HCT116 (cell line): ENCODE results near the gene PTGR2. TPM values are rescaled to one million over a fixed set of nuclear protein-coding genes. Genes with fewer than 3 reads are reported as not detected.

Source experiments
- ATAC-seq: fragments of 200-7000 bp; cut with Tn5 transposase; 2 replicates; pipeline ENCODE4 v1.9.1; 2020; ENCODE audit warnings: mild to moderate bottlenecking, moderate library complexity
- BruUV-seq: library from RNA; stranded (reverse); fragments of 400-500 nt; replicated peaks from 2 replicates; lab custom pipeline; 2021; lab: Mats Ljungman, UMichigan
- CTCF ChIA-PET: fragments of 300-600 bp; sonication (Branson Sonifier 250); formaldehyde crosslinking; loops from one replicate; lab custom pipeline; 2021; ENCODE audit warnings: antibody characterized with exemption; lab: Charles Lee
- POLR2A ChIA-PET: fragments of 300-600, 350-600 bp; sonication (Branson Sonifier 250); formaldehyde crosslinking; loops from one replicate; lab custom pipeline; 2021; ENCODE audit warnings: antibody characterized with exemption; lab: Charles Lee
- RAD21 ChIA-PET, 2 experiments: fragments of 300-600 bp; sonication (Branson Sonifier 250); formaldehyde crosslinking; loops; one replicate each; lab custom pipeline; 2023; ENCODE audit warnings: low total read pairs in 2 of 2; ENCODE audit not compliant: uncharacterized antibody in 2 of 2, unreplicated experiment in 2 of 2, low non-redundant PET in 1 of 2; lab: Charles Lee
- DNase-seq: peaks from one replicate; pipeline ENCODE4 v3.0.0-alpha.2; 2010; ENCODE audit warnings: low read depth, low spot score
- H2AFZ ChIP-seq: fragments of 200-600 bp; shearing (Covaris generic), sonication (generic); 2 replicates; pipeline ENCODE4 v1.6.1; 2017; ENCODE audit warnings: low read depth, mixed run types, mixed read lengths, antibody characterized with exemption, low read length; ENCODE audit not compliant: poor library complexity, severe bottlenecking
- H3K27ac ChIP-seq: 2 replicates; pipeline ENCODE4 v1.5.1; 2012; ENCODE audit warnings: low read depth, low read length
- H3K27me3 ChIP-seq: fragments of 200-600 bp; sonication (generic); 2 replicates; pipeline ENCODE4 v1.6.1; 2016; ENCODE audit warnings: mixed run types, low read length, mixed read lengths; ENCODE audit not compliant: insufficient read depth
- H3K36me3 ChIP-seq, 2 experiments: fragments of 200-500 bp in 1 of 2; fragments of 200-600 bp in 1 of 2; sonication (Bioruptor generic) in 1 of 2; sonication (generic) in 1 of 2; 2 replicates each; pipeline versions ENCODE4 v1.5.1 to v1.6.1; 2014 to 2016; ENCODE audit warnings: low read length in 2 of 2, inconsistent platforms in 1 of 2, mixed read lengths in 1 of 2, mixed run types in 1 of 2; ENCODE audit not compliant: insufficient read depth in 2 of 2, control insufficient read depth in 1 of 2
- H3K4me1 ChIP-seq, 2 experiments: fragments of 200-600 bp in 1 of 2; sonication (generic) in 1 of 2; 2 replicates each; pipeline versions ENCODE4 v1.5.1 to v1.6.1; 2012 to 2017; ENCODE audit warnings: low read length in 2 of 2, inconsistent platforms in 1 of 2, mild to moderate bottlenecking in 1 of 2, mixed read lengths in 1 of 2, mixed run types in 1 of 2, moderate library complexity in 1 of 2; ENCODE audit not compliant: insufficient read depth in 2 of 2, control insufficient read depth in 1 of 2
- H3K4me2 ChIP-seq: fragments of 200-600 bp; sonication (generic); 2 replicates; pipeline ENCODE4 v1.6.1; 2017; ENCODE audit warnings: mixed run types, low read length, mixed read lengths
- H3K4me3 ChIP-seq, 2 experiments: fragments of 200-600 bp in 1 of 2; sonication (generic) in 1 of 2; replicated peaks in 1 of 2; 2 replicates each; pipeline ENCODE4 v1.5.1; 2011 to 2016; ENCODE audit warnings: low read length in 2 of 2, control low read depth in 1 of 2, low read depth in 1 of 2, mild to moderate bottlenecking in 1 of 2, mixed read lengths in 1 of 2, mixed run types in 1 of 2
- H3K79me2 ChIP-seq: fragments of 200-600 bp; sonication (generic); 2 replicates; pipeline ENCODE4 v1.6.1; 2017; ENCODE audit warnings: mild to moderate bottlenecking, mixed run types, low read length, moderate library complexity, mixed read lengths; ENCODE audit not compliant: insufficient read depth
- H3K9ac ChIP-seq: fragments of 200-600 bp; sonication (generic); 2 replicates; pipeline ENCODE4 v1.6.1; 2016; ENCODE audit warnings: low read length, mixed read lengths
- H3K9me2 ChIP-seq: fragments of 200-600 bp; sonication (generic), shearing (Covaris generic); 2 replicates; pipeline ENCODE4 v1.6.1; 2017; ENCODE audit warnings: mixed run types, mild to moderate bottlenecking, moderate library complexity; ENCODE audit not compliant: insufficient read depth
- H3K9me3 ChIP-seq, 2 experiments: fragments of 200-500 bp in 1 of 2; fragments of 200-600 bp in 1 of 2; sonication (Bioruptor generic) in 1 of 2; sonication (generic) in 1 of 2; 2 replicates each; pipeline ENCODE4 v1.6.1; 2014 to 2017; ENCODE audit warnings: low read length in 2 of 2, mixed read lengths in 2 of 2, inconsistent platforms in 1 of 2, low read depth in 1 of 2, mild to moderate bottlenecking in 1 of 2, mixed run types in 1 of 2, moderate library complexity in 1 of 2; ENCODE audit not compliant: control insufficient read depth in 1 of 2, insufficient read depth in 1 of 2
- H4K20me1 ChIP-seq: fragments of 200-600 bp; sonication (generic), shearing (Covaris generic); 2 replicates; pipeline ENCODE4 v1.6.1; 2017; ENCODE audit warnings: mixed run types, mild to moderate bottlenecking, moderate library complexity; ENCODE audit not compliant: insufficient read depth
- ATF3 ChIP-seq: IDR thresholded peaks from 2 replicates; pipeline ENCODE4 v1.6.1; 2012
- CBX3 ChIP-seq: IDR thresholded peaks from 2 replicates; pipeline ENCODE4 v1.6.1; 2012; ENCODE audit warnings: low read depth
- CEBPB ChIP-seq: IDR thresholded peaks from 2 replicates; pipeline ENCODE4 v1.6.1; 2012; ENCODE audit warnings: low read depth
- EGR1 ChIP-seq: IDR thresholded peaks from 2 replicates; pipeline ENCODE4 v1.6.1; 2012; ENCODE audit warnings: low read depth
- EZH2 ChIP-seq: fragments of 200-600 bp; sonication (generic); IDR thresholded peaks from 2 replicates; pipeline ENCODE4 v1.6.1; 2017; ENCODE audit warnings: antibody characterized with exemption, mixed run types
- EZH2phosphoT487 ChIP-seq: fragments of 200-600 bp; IDR thresholded peaks from 2 replicates; pipeline ENCODE4 v1.6.1; 2018; ENCODE audit warnings: antibody characterized with exemption, borderline replicate concordance
- FOSL1 ChIP-seq: IDR thresholded peaks from 2 replicates; pipeline ENCODE4 v1.6.1; 2012; ENCODE audit warnings: low read depth
- JUND ChIP-seq: IDR thresholded peaks from 2 replicates; pipeline ENCODE4 v1.6.1; 2012
- MAX ChIP-seq: IDR thresholded peaks from 2 replicates; pipeline ENCODE4 v1.6.1; 2012
- POLR2A ChIP-seq: IDR thresholded peaks from 2 replicates; pipeline ENCODE4 v1.7.0; 2011; ENCODE audit warnings: borderline replicate concordance; ENCODE audit not compliant: insufficient read depth, insufficient read length; ENCODE audit errors: extremely low read depth
- POLR2AphosphoS5 ChIP-seq: IDR thresholded peaks from 2 replicates; pipeline ENCODE4 v1.6.1; 2011; ENCODE audit warnings: mild to moderate bottlenecking, low read depth, low read length, moderate library complexity
- RAD21 ChIP-seq: IDR thresholded peaks from 2 replicates; pipeline ENCODE4 v1.6.1; 2012; ENCODE audit warnings: low read depth, mild to moderate bottlenecking
- REST ChIP-seq: IDR thresholded peaks from 2 replicates; pipeline ENCODE4 v1.6.1; 2012; ENCODE audit warnings: low read depth
- SIN3A ChIP-seq: IDR thresholded peaks from 2 replicates; pipeline ENCODE4 v1.6.1; 2012; ENCODE audit warnings: low read depth
- SP1 ChIP-seq: IDR thresholded peaks from 2 replicates; pipeline ENCODE4 v1.6.1; 2012; ENCODE audit warnings: low read depth
- SRF ChIP-seq: IDR thresholded peaks from 2 replicates; pipeline ENCODE4 v1.6.1; 2012; ENCODE audit warnings: low read depth
- TCF7L2 ChIP-seq: IDR thresholded peaks from 2 replicates; pipeline ENCODE4 v1.7.0; 2011; ENCODE audit warnings: borderline replicate concordance, inconsistent platforms; ENCODE audit not compliant: insufficient read depth, insufficient read length; ENCODE audit errors: extremely low read depth
- YY1 ChIP-seq: IDR thresholded peaks from 2 replicates; pipeline ENCODE4 v1.6.1; 2011; ENCODE audit warnings: low read length, low read depth, moderate library complexity, mild to moderate bottlenecking; ENCODE audit not compliant: insufficient replicate concordance; ENCODE audit errors: extremely low read depth
- ZFX ChIP-seq: fragments of 450-650 bp; IDR thresholded peaks from 2 replicates; pipeline ENCODE4 v1.6.1; 2017
- intact Hi-C: fragments of 100-400 bp; cut with micrococcal nuclease; formaldehyde crosslinking; loops from 2 replicates; pipeline ENCODE4 v1.10.0; 2022
- total RNA-seq: library from RNA; stranded (reverse); gene quantifications from one replicate; pipeline ENCODE4 v1.2.1, GENCODE V29; 2021; ENCODE audit not compliant: unreplicated experiment
- TF ChIP-seq, protein P1 (sequence below), 3 experiments: fragments of 200-600 bp in 1 of 3; sonication (generic) in 1 of 3; IDR thresholded peaks in 2 of 3; conservative IDR thresholded peaks in 1 of 3; 2 replicates each; pipeline ENCODE4 v1.5.1; 2012 to 2017; ENCODE audit warnings: low read depth in 2 of 3, low read length in 2 of 3, antibody characterized with exemption in 1 of 3, borderline replicate concordance in 1 of 3, control low read depth in 1 of 3, mild to moderate bottlenecking in 1 of 3, mixed read lengths in 1 of 3, mixed run types in 1 of 3, moderate library complexity in 1 of 3; ENCODE audit not compliant: insufficient read depth in 1 of 3

The PTGR2 gene
- total RNA-seq, 1 experiment from 2014 or later: 22.1 TPM

GRCh38 chr14:73817020-73817655, 34.5 kb upstream of the PTGR2 start:
- Histone ChIP-seq H2AFZ (no peak overlapping the region), H3K9me2 (no peaks in the 10 kb centered on the region), H3K27ac (no peak overlapping the region), H3K27me3 (no peaks in the 10 kb centered on the region), H3K79me2 (no peaks in the 10 kb centered on the region), H4K20me1 (no peaks in the 10 kb centered on the region), H3K4me1 (no peaks in the 10 kb centered on the region), H3K4me2 (no peak overlapping the region), H3K4me3 (no peak overlapping the region), H3K9me3 (no peaks in the 10 kb centered on the region), H3K36me3 (no peaks in the 10 kb centered on the region), H3K9ac (no peak overlapping the region)
- intact Hi-C loops: no loop called here
- DNase-seq (no peak), ATAC-seq (no peak)
- ChIA-PET POLR2A (interaction anchor here (1.1 kb wide), 1 partner anchor 20 kb away, joined by 3 read pairs; no protein-coding TSS in a partner anchor), RAD21 (no interaction called here), CTCF (no interaction called here)
- BruUV-seq: no TSS peak
- TF ChIP-seq CBX3: no peak
- no peak for TF ChIP-seq TCF7L2
- no peak for TF ChIP-seq SRF
- TF ChIP-seq ZFX: no peak
- no peak for TF ChIP-seq EZH2phosphoT487
- no peak for TF ChIP-seq JUND
- no peak for TF ChIP-seq EZH2
- no peak for TF ChIP-seq SIN3A
- no peak for TF ChIP-seq FOSL1
- no peak for TF ChIP-seq EGR1
- TF ChIP-seq SP1: no peak
- no peak for TF ChIP-seq REST
- TF ChIP-seq POLR2AphosphoS5: no peak
- no peak for TF ChIP-seq MAX
- no peak for TF ChIP-seq YY1
- no peak for TF ChIP-seq POLR2A
- TF ChIP-seq, protein P1, sequence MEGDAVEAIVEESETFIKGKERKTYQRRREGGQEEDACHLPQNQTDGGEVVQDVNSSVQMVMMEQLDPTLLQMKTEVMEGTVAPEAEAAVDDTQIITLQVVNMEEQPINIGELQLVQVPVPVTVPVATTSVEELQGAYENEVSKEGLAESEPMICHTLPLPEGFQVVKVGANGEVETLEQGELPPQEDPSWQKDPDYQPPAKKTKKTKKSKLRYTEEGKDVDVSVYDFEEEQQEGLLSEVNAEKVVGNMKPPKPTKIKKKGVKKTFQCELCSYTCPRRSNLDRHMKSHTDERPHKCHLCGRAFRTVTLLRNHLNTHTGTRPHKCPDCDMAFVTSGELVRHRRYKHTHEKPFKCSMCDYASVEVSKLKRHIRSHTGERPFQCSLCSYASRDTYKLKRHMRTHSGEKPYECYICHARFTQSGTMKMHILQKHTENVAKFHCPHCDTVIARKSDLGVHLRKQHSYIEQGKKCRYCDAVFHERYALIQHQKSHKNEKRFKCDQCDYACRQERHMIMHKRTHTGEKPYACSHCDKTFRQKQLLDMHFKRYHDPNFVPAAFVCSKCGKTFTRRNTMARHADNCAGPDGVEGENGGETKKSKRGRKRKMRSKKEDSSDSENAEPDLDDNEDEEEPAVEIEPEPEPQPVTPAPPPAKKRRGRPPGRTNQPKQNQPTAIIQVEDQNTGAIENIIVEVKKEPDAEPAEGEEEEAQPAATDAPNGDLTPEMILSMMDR (IDR thresholded peaks at IDR 0.05 in 2 of 3, conservative IDR thresholded peaks at IDR 0.05 in 1 of 3; ENCODE audit: borderline replicate concordance in 1 of 3, insufficient read depth in 1 of 3, low read depth in 2 of 3, low read length in 2 of 3): no peak
- TF ChIP-seq ATF3: no peak
- TF ChIP-seq RAD21: no peak
- TF ChIP-seq CEBPB: no peak
